ENCODE measurements around the gene RIPOR3. TPM values are rescaled to one million over a fixed set of nuclear protein-coding genes. Genes with fewer than 3 reads are reported as not detected.

The RIPOR3 gene
- total RNA-seq, 6 donors from 2014 or later: 2.1 to 36.7 (median 5.1) TPM

DNA sequence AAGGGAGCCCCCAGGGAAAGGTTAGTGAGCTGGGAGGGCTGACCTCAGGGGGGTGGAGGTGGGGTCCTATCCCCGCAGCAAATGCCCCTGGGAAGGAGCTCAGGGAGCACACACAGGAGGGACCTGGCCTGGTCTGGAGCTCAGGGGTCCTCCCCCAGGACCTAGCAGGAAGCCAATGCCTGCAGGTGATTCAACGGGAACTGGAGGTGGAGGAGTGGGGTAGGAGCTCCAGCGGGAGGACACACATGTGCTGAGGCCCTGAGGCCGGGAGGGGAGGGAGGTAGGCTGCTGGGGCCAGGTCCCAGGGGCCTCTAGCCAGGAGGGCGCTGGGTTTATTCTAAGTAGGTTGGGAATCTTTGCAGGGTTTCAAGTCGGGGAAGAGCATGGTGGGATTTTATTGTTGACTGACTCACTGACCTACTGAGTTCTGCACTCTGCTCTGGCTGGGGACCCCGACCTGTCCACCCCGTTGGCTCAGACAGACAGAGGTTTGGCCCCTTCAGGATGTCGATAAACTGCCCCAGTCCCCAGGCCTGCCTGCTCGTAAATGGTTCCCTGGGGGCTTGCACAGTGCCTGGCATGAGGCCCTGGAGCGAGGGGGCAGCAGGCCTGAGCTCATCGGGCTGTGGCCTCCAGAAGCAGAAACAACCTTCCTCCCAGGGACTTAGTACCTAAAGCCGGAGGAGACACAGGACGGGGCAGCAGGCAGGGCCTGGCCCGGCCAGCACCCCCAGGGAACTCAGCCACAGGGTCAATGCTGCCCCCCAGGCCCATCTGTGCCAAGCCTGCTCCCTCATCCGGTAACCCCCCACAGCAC is 62.3 kb downstream of the RIPOR3 start:
- Histone ChIP-seq H3K9me3 (no peaks in the 10 kb centered on the region), H3K4me3 (no peak overlapping the region), H3K27ac (peak overlapping the region in 1 of 4 donors; percentile 23), H3K27me3 (no peaks in the 10 kb centered on the region), H3K4me1 (no peaks in the 10 kb centered on the region), H3K36me3 (no peaks in the 10 kb centered on the region)
- ATAC-seq (ENCODE audit: low FRiP score in 2 of 2) (no peak), DNase-seq (peak in 1 of 2 donors; percentile 73)
- 89 to 95% methylated on average over 7 to 11 of the region's 16 CpGs for WGBS, 2 donors
- TF ChIP-seq EP300 (IDR thresholded peaks at IDR 0.05) (no peak), POLR2AphosphoS5 (IDR thresholded peaks at IDR 0.05) (no peak), POLR2A (IDR thresholded peaks at IDR 0.05) (no peak)
- TF ChIP-seq, protein P1, sequence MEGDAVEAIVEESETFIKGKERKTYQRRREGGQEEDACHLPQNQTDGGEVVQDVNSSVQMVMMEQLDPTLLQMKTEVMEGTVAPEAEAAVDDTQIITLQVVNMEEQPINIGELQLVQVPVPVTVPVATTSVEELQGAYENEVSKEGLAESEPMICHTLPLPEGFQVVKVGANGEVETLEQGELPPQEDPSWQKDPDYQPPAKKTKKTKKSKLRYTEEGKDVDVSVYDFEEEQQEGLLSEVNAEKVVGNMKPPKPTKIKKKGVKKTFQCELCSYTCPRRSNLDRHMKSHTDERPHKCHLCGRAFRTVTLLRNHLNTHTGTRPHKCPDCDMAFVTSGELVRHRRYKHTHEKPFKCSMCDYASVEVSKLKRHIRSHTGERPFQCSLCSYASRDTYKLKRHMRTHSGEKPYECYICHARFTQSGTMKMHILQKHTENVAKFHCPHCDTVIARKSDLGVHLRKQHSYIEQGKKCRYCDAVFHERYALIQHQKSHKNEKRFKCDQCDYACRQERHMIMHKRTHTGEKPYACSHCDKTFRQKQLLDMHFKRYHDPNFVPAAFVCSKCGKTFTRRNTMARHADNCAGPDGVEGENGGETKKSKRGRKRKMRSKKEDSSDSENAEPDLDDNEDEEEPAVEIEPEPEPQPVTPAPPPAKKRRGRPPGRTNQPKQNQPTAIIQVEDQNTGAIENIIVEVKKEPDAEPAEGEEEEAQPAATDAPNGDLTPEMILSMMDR (IDR thresholded peaks at IDR 0.05): no peak

DNA sequence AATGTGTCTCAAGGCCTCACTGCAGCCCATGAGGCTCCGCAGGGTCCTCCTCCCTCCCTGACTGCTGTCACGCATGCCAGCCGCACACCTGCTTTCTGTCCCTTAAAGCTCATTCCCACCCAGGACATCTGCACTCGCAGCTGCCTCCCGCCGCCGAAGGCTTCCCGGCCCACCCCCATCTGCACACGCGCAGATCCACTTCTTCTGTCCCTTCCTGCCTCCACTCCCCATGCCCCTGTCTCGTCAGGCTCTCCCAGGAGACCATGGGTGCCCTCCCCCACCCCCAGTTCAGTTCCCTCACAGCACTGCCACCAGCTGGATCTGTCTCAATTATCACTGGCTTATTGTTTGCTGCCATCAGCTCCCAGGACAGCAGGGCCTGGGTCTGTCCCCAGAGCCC is 63.0 kb downstream of the RIPOR3 start:
- Histone ChIP-seq H3K4me3 (no peak overlapping the region), H3K27me3 (no peaks in the 10 kb centered on the region), H3K9me3 (no peaks in the 10 kb centered on the region), H3K4me1 (no peaks in the 10 kb centered on the region), H3K27ac (no peak overlapping the region), H3K36me3 (no peaks in the 10 kb centered on the region)
- WGBS, 2 donors: 84 to 87% methylated on average over 11 of the region's 11 CpGs
- TF ChIP-seq POLR2AphosphoS5 (IDR thresholded peaks at IDR 0.05) (no peak), POLR2A (IDR thresholded peaks at IDR 0.05) (no peak), EP300 (IDR thresholded peaks at IDR 0.05) (no peak)
- TF ChIP-seq, protein P1 (IDR thresholded peaks at IDR 0.05): no peak
- ATAC-seq (ENCODE audit: low FRiP score in 2 of 2) (no peak), DNase-seq (no peak)

DNA sequence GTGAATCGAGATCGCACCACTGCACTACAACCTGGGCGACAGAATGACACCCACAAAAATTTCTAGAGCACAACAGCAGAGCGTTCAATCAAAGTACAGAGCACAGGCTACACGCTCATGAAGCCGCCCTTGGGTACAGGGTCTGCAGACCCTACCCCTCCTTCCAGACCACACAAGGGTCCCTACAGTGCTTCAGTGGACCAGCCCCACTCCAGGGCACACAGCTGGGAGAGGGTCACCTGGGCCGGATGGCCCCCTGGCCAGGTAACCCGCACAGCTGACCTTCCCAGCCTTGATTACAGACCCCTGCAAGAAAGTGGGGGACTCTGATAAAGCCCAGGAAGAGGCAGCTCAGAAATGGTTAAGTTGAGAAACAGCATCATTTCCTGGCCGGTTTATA is 63.6 kb downstream of the RIPOR3 start:
- DNase-seq (no peak), ATAC-seq (ENCODE audit: low FRiP score in 2 of 2) (no peak)
- H3K36me3 ChIP-seq: no peaks in the 10 kb centered on the region
- H3K4me1 ChIP-seq: no peaks in the 10 kb centered on the region
- H3K9me3 ChIP-seq: no peaks in the 10 kb centered on the region
- H3K27ac ChIP-seq: no peak overlapping the region
- H3K4me3 ChIP-seq: no peak overlapping the region
- H3K27me3 ChIP-seq: no peaks in the 10 kb centered on the region
- no peak for TF ChIP-seq POLR2AphosphoS5 (IDR thresholded peaks at IDR 0.05)
- TF ChIP-seq EP300 (IDR thresholded peaks at IDR 0.05): no peak
- TF ChIP-seq, protein P1 (IDR thresholded peaks at IDR 0.05): no peak
- no peak for TF ChIP-seq POLR2A (IDR thresholded peaks at IDR 0.05)
- WGBS, 2 donors: 78 to 87% methylated on average over 5 to 9 of the region's 9 CpGs

DNA sequence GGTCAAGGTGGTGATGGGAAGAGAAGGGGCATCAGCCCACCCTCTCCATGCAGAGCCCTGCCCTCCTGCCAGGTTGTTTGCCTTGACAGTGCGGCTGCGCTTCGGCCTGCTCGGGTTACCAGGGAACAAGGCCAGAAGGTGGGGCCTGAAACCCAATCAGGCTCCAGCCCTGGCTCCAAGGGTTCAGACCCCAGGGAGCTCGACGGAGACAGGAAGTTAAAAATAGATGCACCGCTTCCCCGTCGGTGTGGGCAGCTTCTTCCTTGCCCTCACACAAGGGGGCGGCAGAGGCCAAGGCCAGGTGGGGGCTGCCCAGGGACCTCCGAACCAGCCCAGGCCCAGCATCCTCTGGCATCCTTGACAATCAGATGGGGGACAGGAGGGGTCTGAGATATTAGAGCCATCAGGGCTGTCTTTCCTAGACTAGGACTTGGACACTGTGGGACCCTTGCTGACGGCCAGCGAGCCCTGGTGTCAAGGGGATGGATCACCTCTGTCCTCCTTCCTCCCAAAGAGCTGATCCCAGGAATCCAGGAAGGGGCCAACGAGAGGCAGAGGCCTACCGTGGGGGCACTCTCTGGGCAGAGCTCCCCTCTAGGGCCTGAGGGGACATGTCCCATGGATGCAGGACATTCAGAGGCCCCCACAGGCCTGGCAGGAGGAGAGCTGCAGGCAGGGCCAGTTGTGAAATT is 65.2 kb downstream of the RIPOR3 start:
- no peak overlapping the region for H3K4me3 ChIP-seq
- no peak for TF ChIP-seq POLR2A (IDR thresholded peaks at IDR 0.05)
- TF ChIP-seq EP300 (IDR thresholded peaks at IDR 0.05): no peak
- TF ChIP-seq, protein P1 (IDR thresholded peaks at IDR 0.05): peak; percentile 7 to 57 (median 38)
- no peak for TF ChIP-seq POLR2AphosphoS5 (IDR thresholded peaks at IDR 0.05)
- no peaks in the 10 kb centered on the region for H3K4me1 ChIP-seq
- H3K36me3 ChIP-seq: no peaks in the 10 kb centered on the region
- no peaks in the 10 kb centered on the region for H3K27me3 ChIP-seq
- WGBS, 2 donors: 57 to 86% methylated on average over 4 to 15 of the region's 15 CpGs
- peak in 1 of 2 donors; percentile 58 for ATAC-seq (ENCODE audit: low FRiP score in 2 of 2)
- peaks cover under 1 to 3% (median 2%) of the 10 kb centered on the region in 4 donors for H3K9me3 ChIP-seq
- H3K27ac ChIP-seq: no peak overlapping the region
- peak; percentile 25 to 64 for DNase-seq
